LNCaP clone FGC (cell line): Measurements from ENCODE around the gene UST.

Experiments
- DNase-seq: peaks from one replicate; pipeline ENCODE4 v3.0.0-alpha.2; 2011; ENCODE audit warnings: low read depth
- H3K4me3 ChIP-seq: 2 replicates; pipeline ENCODE4 v1.5.1; 2011; ENCODE audit warnings: mild to moderate bottlenecking, low read depth, low read length, control low read depth
- TF ChIP-seq, protein P1 (sequence below): IDR thresholded peaks from 2 replicates; pipeline ENCODE4 v1.5.1; 2012; ENCODE audit warnings: mild to moderate bottlenecking; ENCODE audit not compliant: control insufficient read depth, insufficient read depth; ENCODE audit errors: extremely low read depth

Gene UST

DNA sequence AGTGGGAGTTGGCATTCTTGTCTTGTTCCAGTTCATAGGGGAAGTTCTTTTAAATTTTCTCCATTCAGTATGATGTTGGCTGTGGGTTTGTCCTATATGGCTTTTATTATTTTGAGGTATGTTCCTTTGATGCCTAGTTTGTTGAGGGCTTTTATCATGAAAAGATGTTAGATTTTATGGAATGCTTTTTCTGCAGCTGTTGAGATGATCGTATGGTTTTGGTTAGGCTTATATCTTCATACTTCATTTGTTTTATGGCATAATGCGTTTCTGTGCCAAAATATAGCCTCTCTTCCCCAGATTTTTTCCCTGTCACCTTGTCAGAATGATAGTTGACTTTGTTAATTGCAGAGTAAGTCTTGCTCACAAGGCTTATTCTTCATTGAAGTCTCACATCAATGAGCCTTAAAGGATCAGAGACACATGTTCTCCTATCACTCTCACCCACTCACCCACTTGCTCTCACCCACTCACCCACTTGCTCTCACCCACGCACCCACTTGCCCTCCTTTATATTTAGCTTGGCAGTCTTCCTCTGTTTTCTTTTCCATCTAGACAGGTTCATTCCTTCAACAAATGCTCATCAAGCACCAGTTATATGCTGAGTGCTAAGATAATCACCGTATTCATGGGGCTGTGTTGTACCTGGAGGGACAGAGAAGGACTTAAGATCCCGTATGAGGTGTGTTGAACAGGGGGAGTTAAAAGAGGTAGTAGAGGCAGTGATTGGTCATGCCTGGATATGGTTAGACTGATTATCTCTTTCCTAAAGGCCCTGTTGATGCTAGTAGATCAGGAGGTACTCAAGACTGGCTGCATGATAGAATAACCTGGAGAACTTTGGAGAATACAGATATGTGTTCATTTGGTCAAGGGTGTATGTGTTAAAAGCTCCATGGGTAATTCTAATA is 19.3 kb downstream of the UST start:
- DNase-seq: no peak
- no peak overlapping the region for H3K4me3 ChIP-seq
- TF ChIP-seq, protein P1, sequence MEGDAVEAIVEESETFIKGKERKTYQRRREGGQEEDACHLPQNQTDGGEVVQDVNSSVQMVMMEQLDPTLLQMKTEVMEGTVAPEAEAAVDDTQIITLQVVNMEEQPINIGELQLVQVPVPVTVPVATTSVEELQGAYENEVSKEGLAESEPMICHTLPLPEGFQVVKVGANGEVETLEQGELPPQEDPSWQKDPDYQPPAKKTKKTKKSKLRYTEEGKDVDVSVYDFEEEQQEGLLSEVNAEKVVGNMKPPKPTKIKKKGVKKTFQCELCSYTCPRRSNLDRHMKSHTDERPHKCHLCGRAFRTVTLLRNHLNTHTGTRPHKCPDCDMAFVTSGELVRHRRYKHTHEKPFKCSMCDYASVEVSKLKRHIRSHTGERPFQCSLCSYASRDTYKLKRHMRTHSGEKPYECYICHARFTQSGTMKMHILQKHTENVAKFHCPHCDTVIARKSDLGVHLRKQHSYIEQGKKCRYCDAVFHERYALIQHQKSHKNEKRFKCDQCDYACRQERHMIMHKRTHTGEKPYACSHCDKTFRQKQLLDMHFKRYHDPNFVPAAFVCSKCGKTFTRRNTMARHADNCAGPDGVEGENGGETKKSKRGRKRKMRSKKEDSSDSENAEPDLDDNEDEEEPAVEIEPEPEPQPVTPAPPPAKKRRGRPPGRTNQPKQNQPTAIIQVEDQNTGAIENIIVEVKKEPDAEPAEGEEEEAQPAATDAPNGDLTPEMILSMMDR: no peak

DNA sequence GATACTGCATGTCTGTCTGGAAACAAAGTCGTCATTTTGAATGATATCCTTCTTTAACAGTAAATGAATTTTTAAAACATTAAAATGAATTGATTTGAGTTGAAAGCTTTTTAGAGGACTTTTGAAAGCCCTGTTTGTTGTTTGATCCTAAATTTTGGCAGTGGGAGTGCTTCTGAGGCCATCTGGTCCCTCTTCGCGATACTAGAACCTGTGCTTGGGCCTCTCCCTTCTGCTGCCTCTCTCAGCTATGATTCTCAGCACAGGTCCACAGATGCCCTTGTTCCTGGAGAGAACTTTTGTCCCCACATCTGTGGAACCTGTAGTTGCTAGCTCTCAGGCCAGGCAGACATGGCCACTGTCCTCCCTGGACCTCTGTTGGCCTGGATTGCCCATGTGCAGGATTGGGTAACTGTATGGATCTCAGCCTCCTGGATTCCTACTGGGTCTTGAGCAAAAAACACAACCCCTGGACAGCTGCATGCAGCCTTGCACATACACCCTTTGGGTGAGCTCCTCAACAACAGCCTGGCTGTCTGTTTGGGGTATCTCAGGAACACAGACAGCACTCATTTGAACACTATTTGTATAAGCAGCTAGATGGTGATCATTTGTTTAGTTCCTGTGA is 21.9 kb downstream of the UST start:
- H3K4me3 ChIP-seq: no peak overlapping the region
- no peak for DNase-seq
- TF ChIP-seq, protein P1: no peak

DNA sequence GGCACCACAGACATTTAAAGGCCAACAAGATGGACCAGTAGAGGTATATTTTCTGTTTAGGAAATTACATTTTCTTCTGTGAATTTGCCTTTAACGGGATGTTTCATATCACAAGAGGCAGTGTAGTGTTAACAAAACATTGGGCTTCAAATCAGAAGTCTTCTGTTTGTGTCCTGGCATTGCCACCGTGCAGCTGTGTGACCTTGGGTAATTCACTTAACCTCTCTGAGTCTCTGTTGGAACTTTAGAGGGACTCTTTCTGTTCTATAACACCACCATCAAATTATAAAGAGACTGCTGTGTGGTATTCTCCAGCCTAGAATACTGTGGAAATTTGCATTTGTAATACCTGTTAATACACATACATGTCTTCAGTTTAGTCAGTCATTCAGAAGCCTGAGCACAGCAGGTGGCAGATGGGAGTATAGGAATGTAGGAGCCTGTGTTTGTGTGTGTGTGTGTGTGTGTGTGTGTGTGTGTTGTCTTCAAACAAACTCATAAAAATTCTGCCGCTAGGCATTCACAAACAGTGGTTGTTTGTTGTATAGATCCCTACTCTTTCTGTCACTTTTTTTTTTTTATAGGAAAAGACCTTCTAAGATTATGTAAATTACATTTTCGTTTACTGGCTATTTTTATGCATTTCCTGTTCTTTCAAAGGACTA is 22.6 kb downstream of the UST start:
- TF ChIP-seq, protein P1: no peak
- DNase-seq: no peak
- no peak overlapping the region for H3K4me3 ChIP-seq

DNA sequence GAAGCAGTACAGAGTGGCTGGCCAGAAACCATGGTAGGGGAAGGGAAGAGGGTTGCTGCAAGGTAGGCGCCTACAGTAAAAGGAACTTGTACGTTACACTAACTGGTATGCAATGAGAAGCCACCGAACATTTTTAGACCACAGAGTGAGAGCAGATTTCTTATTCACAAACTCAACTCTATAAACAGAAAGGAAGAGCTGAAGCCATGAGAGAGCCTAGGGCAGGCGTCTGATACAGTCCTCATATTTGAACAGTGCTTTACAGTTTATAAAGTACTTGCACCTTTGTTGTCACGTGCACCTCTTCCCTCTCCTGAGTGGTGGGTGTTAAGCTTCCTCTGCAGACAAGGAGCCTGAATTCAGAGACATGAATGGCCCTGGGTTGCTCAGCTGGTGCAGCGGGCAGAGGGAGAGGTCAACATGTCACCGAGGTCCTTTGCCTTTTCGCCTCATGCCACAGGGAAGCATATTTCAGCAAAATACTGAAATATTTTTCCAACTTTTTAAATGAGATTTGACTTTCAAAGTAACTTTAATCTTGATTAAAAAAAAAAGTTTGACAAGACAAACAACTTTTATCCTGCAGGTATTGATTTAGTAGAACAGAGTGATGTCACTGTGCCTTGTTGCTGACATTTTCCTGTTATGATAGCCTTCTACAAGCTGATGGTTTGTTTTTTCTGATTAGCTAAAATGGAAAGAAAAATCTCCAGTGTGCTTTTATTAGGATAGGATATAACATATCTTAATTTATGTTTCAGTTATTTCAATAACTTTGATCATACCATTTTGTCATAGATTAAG is 23.8 kb downstream of the UST start:
- no peak for DNase-seq
- H3K4me3 ChIP-seq: no peak overlapping the region
- TF ChIP-seq, protein P1: no peak

DNA sequence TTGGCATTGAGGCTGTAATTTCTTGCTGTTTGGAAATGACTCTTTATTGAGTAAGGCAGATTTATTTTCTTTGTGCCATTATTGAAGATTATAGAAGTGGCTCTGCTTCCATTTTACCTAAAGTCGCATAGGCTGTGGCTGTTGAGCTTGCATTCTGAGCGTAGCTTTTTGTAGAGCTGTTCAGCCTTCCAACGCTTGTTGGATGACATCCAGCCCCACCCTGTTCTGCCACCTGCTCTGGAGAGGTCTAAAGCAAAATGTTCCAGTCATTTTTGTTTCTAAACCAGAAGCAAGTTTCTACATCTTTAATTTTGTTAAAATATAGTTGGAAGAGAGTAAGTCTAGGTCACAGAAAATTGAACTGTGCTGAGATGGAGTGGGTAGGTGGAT is 24.4 kb downstream of the UST start:
- H3K4me3 ChIP-seq: no peak overlapping the region
- TF ChIP-seq, protein P1: no peak
- no peak for DNase-seq

DNA sequence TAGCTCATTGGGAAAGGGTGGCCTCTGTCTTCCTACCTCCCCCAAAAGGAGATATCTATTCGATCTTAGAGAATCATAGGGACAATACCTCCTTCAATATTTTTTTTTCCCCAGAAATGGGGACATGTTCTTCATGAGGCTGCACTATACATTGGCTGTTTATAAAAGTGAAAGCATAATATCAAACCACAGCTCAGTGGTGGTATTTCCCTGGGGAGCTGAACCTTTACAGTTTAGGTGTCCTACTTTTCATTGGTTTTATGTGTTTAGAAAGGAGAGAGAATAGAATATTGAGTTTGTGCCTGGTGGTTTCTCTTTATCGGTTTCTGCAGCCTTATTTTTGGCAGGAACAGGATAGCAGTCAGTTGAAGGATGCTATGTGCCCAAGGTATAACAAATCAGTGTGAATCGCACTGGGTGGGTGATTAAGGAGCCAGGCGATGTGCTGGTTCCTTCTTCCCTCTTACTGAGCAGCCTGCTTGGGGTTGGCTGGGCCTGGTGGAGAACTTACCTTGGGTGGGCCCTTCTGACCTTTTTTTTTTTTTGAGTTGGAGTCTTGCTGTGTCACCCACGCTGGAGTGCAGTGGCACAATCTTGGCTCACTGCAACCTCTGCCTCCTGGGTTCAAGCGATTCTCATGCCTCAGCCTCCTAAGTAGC is 25.2 kb downstream of the UST start:
- no peak overlapping the region for H3K4me3 ChIP-seq
- TF ChIP-seq, protein P1: no peak
- no peak for DNase-seq
